ENCODE data around the gene CCDC57.

CCDC57 gene

GRCh38 chr17:82245134-82246039, 32.7 kb upstream of the CCDC57 start:
- DNase-seq = no peak

- no peak for DNase-seq
These were observed 31.9 kb upstream of the CCDC57 start for GRCh38 chr17:82244413-82245133.

- no peak for DNase-seq
These were observed 31.2 kb upstream of the CCDC57 start for GRCh38 chr17:82243648-82244412.

DNA sequence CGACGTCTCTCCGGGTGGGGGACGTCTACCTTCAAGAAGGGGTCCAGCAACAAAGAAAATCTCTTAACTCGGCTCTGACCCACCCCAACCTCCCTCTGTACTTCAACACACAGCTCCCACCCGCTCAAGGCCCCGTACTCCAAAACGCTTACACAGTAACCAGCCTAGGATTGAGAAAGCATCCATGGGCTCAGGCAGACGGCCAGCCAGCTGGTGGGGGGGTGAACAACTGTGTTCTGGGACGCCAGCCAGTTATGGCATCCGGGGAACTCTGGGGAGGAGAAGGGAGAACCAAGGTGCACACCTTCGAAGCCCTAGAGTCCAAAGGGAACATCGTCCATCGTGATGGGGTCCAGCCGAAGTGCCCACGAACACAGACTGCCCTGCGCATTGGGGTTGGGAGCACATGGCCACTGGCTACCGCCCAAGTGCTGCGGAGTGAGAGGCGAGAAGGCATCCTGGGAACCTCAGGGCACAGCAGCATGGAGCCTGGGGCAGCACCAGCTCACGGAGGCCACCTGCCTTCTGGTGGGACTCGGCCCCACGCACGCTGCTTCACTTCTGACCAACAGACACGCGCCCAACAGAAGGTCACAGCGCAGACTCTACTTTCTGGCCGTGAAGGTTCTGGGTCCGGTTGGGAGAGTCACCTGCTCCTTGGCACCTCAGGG, 30.5 kb upstream of the CCDC57 start:
- no peak for DNase-seq

- no peak for DNase-seq
These were observed 30.0 kb upstream of the CCDC57 start for GRCh38 chr17:82242698-82242976.

GRCh38 chr17:82241926-82242697, 29.5 kb upstream of the CCDC57 start:
- no peak for DNase-seq

DNA sequence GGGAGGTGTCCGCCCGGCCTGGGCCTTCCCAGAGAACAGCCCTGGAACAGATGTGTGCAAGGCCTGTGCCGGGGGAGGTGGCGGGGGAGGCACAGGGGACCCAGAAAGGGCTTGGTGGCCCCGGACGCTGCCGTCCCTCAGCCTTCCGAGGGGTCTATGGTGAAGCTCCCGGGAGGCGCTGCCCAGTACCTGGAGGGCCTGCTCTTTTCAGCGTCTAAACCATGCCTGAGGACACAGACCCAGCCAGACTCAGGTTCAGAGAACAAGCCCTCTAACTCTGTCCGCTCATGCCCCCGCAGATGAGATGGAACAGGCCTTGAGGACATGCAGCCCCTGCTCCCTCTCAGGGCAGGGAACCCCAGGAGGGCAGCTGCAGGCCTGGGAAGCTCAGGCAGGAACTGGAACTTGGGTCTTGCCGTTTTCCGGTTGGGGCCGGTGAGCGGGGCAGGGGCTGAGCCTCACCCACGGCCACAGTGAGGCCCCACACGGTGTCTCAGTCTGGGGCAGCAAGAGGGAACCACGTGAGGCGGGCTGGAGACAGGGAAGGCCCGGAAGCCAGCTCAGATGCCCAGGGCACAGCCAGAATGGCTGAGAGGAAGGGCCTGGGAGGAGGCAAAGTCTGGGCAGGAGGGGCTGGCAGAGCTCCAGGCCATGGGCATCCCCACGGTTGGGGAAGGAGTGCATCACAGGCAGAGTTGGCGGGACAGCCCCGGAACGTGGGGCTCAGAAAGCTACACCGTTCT, 28.7 kb upstream of the CCDC57 start:
- DNase-seq = no peak

DNA sequence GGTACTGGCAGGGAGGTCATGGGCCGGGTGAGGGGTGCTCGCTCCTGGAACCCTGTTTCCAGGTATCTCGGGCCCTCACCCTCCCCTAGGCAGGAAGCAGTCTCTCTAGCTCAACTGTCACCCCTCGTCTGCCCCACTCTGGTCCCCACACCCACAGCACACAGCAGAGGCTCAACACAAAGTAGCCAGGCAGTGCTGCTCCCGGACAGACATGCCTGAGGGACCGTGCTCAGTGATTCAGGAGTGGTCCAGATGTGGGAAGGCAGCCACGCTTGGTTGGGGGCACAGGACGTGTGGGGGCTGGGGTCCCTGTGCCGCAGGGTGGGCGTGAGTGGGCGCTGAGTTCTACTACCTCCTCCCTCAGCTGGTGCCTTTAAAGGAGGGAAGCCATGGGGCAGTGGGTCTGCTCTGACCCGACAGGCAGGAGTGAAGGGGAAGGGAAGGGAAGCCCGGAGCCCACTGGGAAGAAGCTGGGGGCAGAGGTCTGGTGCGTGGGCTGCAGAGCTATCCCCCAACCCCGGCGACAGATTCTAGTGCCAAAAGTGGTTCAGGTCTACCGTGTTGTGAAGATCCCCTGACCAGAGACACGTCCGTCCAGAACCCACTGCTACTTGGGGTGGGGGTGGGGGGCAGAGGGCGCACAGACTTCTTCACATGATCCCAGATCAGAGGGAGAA, 28.0 kb upstream of the CCDC57 start:
- DNase-seq = no peak

GRCh38 chr17:82239926-82240505, 27.4 kb upstream of the CCDC57 start:
- no peak for DNase-seq

- no peak for DNase-seq
These were observed 26.8 kb upstream of the CCDC57 start for GRCh38 chr17:82239401-82239925.

- DNase-seq = no peak
These were observed 26.0 kb upstream of the CCDC57 start for GRCh38 chr17:82238472-82239201.

DNA sequence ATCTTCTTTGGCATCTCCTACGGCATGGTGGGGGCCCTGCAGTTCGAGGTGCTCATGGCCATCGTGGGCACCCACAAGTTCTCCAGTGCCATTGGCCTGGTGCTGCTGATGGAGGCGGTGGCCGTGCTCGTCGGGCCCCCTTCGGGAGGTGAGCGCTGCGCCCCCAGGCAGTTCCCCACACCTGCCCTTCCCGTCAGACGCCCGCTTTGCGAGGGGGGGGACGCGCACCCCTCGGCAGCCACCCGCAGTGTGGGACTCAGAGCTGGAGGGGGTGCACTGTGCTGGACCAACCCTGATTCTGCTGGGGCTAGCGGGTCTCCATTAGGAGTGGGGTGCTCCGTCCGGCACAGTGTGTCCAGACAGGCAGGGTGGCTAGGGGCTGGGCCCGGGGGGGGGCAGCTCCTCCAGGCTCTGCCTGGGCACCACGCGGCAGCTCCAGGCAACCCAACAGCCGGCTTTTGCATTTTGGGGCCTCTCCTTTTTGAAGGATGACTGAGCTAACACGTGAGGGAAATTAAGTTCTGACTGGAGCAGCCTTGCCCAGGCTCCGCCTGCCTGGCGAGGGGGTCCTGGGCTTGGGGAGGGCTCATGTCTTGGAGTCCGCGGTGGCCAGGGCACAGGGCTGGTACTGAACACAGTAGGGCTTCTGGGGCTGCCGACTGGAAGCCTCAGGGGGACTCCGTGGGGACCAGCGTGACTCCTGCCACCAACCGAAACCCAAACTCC, 25.3 kb upstream of the CCDC57 start:
- DNase-seq = no peak

GRCh38 chr17:82237083-82237745, 24.6 kb upstream of the CCDC57 start:
- no peak for DNase-seq

DNA sequence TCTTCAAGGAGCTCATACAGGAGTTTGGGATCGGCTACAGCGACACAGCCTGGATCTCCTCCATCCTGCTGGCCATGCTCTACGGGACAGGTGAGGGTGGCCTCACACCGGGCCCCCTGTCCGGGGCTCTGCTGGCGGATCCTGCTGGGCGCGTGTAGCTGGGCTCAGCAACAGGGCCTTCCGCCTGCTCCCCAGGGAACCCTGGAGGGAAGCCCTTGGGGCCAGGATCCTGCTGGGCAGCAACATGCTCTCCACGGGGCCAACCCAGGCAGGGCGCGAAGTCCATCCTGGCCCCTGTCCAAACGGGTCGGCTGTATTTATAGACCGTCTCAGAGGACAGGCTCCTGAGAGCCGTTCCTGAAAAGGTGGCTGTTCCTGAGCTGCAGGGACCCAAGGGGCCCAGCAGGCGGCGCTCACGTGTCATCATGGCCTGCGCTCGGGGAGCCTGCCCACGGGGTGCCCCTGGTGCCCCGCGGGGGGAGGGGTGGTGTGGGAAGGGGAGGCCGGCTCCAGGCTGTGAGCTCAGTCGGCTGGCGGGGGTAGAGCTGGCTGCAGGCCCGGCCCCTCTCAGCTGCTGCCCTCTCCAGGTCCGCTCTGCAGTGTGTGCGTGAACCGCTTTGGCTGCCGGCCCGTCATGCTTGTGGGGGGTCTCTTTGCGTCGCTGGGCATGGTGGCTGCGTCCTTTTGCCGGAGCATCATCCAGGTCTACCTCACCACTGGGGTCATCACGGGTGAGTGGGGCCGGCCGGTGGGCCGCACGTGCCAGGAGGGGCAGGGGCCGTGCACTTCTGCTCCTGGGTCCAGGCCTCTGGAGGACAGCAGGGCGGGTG, 23.7 kb upstream of the CCDC57 start:
- no peak for DNase-seq

GRCh38 chr17:82235775-82236141, 23.1 kb upstream of the CCDC57 start:
- no peak for DNase-seq

DNA sequence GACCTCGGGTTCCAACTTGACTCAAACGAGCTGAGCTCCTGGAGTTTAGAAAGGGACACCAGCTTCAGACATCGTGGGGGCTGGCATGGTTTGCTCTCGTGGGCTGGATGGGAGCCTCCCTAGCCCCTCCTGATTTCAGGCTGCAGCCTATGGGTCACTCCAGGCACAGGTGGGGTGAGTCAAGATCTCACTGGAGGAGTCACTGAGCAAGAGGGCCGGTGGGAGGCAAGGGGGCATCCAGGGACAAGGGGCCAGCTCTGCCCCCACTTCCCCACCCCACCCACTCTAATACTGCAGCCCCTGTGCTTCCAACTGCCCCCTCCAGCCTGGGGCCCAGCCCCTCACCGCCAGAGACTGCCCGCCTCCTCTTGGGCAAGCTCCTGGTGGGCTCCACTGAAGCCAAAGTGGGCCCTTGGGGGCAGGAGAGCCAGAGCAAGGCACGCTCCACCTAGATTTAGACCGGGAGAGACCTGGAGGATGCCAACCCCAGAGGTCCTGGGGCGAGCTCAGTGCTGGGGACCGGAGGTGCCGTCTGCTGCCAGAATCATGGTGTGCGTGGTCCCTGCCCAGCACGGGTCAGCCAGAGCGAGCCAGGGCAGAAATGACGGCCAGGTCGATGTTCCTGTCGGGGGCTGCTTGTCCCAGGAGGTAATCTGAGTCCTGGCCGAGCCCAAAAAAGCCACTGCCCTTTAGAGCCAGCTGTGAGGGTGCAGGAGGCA, 22.6 kb upstream of the CCDC57 start:
- DNase-seq = no peak

All from GDM1 (cell line).